Large intestine (tissue), 3 donors: ENCODE data around the gene TDP1. TPM values are rescaled to one million over a fixed set of nuclear protein-coding genes. Genes with fewer than 3 reads are reported as not detected.

ENCODE experiments used
- DNase-seq, 2 donors: peaks; one replicate each; pipeline versions ENCODE4 v3.0.0 to v3.0.0-alpha.2; 2013
- H3K27ac ChIP-seq: one replicate; pipeline ENCODE4 v1.5.1; 2013; ENCODE audit warnings: low read length
- H3K27me3 ChIP-seq: 2 replicates; pipeline ENCODE4 v1.6.1; 2013; ENCODE audit warnings: low read length; ENCODE audit not compliant: control insufficient read depth, insufficient read depth
- H3K36me3 ChIP-seq: 2 replicates; pipeline ENCODE4 v1.6.1; 2013; ENCODE audit warnings: low read length; ENCODE audit not compliant: control insufficient read depth, insufficient read depth
- H3K4me1 ChIP-seq: one replicate; pipeline ENCODE4 v1.6.1; 2013; ENCODE audit warnings: low read length; ENCODE audit not compliant: control insufficient read depth, insufficient read depth
- H3K4me3 ChIP-seq: one replicate; pipeline ENCODE4 v1.5.1; 2013; ENCODE audit warnings: low read length
- H3K9me3 ChIP-seq: one replicate; pipeline ENCODE4 v1.6.1; 2013; ENCODE audit warnings: mild to moderate bottlenecking, low read depth, low read length, moderate library complexity; ENCODE audit not compliant: control insufficient read depth
- WGBS: methylation state at CpG from one replicate; pipeline ENCODE4 v1.1.5; 2013; ENCODE audit warnings: low lambda C conversion rate; ENCODE audit not compliant: insufficient coverage; 5-methylcytosine and 5-hydroxymethylcytosine counted together
- polyA plus RNA-seq: library from polyadenylated mRNA; unstranded; fragments of 120-200 nt; gene quantifications from one replicate; pipeline ENCODE4 v1.2.1, GENCODE V29; 2013

Gene TDP1
- polyA plus RNA-seq, 1 donor: 17.2 TPM

DNA sequence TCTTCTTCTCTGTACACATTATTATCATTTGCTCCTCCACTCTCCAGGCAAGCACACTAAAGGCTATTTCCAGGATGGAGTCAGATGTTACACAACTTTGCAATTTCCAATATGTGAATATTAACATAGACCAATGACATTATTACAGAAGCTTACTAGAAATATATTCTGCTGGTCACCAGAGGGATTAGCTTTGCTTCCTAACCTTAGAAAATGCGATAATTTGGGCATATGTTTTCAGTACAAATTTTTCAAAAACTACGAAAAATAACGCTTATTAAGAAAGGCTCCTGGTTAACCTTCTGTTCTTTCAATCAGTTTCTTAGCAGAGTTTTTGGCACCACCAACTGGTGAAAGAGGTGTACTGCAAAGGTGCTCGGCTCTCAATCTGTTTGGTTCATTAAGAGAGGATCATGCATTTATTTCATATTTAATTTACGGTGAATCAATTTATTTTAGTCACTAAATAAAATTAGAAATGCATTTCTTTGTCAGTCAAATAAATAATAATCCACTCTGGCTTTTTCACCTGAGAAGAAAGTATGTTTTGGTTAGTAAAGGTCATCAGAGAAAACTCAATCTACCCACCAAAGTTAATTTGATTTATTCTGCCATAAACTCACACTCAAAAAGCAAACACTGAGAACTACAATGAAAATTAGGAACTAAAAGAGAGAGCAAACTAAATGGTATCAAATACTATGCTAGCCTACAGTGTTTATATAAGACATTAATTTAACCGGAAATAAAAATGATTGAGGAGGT, 40.4 kb upstream of the TDP1 start:
- 50% methylated on average over 2 of the region's 6 CpGs for WGBS
- Histone ChIP-seq H3K4me3 (no peak overlapping the region), H3K27me3 (no peaks in the 10 kb centered on the region), H3K9me3 (no peaks in the 10 kb centered on the region), H3K36me3 (no peaks in the 10 kb centered on the region), H3K4me1 (peaks cover 19% of the 10 kb centered on the region), H3K27ac (no peak overlapping the region)
- peak; percentile 38 to 57 for DNase-seq

DNA sequence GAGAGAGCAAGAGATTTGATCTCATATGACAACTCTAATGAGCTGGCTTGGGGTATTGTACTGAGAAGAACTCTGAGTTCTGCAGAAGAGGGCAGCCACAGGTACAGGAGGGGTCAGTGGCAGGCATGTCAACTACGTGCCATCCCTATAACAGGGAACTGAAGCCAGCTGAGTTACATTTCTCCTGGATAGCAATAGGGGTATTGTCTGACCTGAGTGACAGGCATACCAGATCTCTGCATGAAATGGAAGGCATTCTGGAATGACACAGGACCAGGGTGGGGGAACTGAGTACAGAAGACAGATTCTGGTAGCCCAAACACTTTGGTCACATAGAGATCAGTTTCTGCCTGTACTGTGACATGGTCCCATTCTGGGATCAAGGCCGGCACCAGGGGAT, 37.0 kb upstream of the TDP1 start:
- Histone ChIP-seq H3K27me3 (no peaks in the 10 kb centered on the region), H3K4me3 (no peak overlapping the region)
- WGBS: no CpG with 5 or more reads among the region's 2 CpGs

DNA sequence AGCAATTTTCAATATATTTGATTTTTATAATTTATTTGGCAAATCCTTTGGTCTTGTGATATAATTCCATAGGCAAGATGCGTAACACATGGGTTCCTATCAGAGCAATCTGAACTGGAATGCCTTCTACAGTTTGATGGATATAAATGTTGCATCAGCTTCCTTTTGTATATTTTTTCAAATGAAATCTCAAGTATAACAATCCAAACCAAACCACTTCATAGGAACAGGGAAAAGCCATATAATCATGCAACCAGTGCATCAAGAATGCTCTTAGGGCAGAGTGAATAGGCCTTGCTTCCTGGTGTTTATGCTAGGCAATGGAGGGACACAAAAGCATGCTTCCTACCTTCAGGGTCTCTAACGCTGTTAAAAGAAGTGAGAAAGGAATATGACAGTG, 35.7 kb upstream of the TDP1 start:
- Histone ChIP-seq H3K27me3 (no peaks in the 10 kb centered on the region), H3K27ac (no peak overlapping the region)
- WGBS: 89% methylated on average over 1 of the region's 2 CpGs

More for the DNA sequence above, 37.0 kb upstream of the TDP1 start:
- Histone ChIP-seq H3K36me3 (no peaks in the 10 kb centered on the region), H3K9me3 (no peaks in the 10 kb centered on the region), H3K27ac (no peak overlapping the region), H3K4me1 (no peaks in the 10 kb centered on the region)
- no peak for DNase-seq

DNA sequence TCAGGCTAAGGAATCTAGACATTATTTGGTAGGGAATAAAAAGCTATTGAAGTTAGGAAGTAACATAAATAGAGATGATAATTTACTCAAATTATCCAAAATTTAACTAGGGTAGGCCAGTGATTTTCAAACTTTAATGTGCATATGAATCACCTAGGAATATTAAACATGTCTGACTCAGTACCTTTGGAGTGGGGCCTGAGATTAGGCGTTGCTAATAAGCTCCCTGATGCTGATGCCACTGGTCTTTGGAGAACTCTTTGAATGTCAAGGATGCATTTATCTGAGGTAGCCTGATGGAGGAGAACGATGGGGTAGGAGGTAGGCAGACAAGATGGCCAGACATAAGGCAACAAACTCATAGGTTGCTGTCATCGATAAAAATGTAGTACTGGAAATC, 34.4 kb upstream of the TDP1 start:
- H3K4me1 ChIP-seq: no peaks in the 10 kb centered on the region

More for the DNA sequence above, 35.7 kb upstream of the TDP1 start:
- no peaks in the 10 kb centered on the region for H3K9me3 ChIP-seq
- H3K4me1 ChIP-seq: no peaks in the 10 kb centered on the region
- H3K36me3 ChIP-seq: no peaks in the 10 kb centered on the region
- no peak for DNase-seq
- no peak overlapping the region for H3K4me3 ChIP-seq

DNA sequence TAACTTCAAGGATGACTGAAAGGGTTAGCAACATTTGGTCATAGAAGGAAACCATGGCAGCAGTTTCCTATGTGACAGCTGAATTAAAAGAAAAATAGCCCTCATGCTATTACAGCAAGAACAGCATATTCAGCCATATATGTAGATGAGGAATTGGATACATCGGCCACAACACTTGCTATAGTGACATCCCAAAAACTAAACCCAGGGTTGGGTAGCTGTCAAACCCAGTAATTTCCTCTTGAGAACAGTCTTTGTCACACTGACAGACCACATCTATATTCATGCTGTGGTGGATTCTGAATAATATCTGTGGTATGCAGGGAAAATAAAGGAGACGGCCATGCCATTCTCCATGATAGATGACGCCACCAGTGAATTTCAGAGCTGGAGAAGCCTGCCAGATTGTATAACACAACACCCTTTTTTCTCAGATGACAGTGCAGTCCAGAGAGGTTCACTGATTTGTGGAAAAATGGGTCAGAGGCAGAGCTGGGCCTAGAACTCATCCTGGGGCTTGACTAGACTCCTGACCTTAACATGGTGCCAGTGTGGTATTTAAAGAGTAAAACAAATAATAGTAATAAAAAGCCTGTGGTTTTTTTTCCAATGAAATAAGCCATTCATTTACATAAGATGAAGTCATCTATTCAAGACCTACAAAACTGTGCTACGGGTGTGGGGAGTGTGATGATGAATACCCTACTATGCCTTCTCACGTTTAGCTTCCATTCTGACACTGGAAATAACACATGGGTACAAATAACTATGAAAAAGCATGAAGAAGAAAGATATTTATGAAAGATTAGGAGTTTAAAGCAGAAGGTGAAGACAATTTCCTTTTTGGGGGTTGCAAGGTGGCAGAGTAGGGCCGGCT, 33.5 kb upstream of the TDP1 start:
- H3K4me1 ChIP-seq: no peaks in the 10 kb centered on the region
- no peak overlapping the region for H3K27ac ChIP-seq
- 100% methylated on average over 1 of the region's 6 CpGs for WGBS
- H3K9me3 ChIP-seq: no peaks in the 10 kb centered on the region
- no peak overlapping the region for H3K4me3 ChIP-seq
- H3K36me3 ChIP-seq: no peaks in the 10 kb centered on the region
- DNase-seq: no peak
- no peaks in the 10 kb centered on the region for H3K27me3 ChIP-seq

More for the DNA sequence above, 34.4 kb upstream of the TDP1 start:
- DNase-seq: no peak
- Histone ChIP-seq H3K27ac (no peak overlapping the region), H3K36me3 (no peaks in the 10 kb centered on the region), H3K9me3 (no peaks in the 10 kb centered on the region), H3K4me3 (no peak overlapping the region), H3K27me3 (no peaks in the 10 kb centered on the region)
- 93% methylated on average over 3 of the region's 3 CpGs for WGBS

DNA sequence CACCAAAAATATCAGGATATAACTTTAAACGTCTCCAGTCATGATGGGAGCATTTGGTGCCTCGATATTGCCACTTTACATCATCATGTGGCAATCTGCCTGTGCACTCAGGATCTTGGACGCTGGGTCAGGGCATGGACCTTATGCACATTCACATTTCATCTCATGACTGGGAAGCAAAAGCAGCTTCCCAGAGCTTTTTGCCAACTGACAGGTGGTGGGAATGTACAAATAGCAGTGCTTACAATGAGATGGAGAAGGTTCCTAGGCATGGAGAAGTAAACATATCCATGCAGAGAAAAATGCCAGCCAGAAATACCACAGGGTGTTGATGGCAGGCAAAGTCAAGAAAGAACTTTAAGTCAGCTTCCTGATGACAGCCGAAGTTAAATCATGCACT, 31.5 kb upstream of the TDP1 start:
- Histone ChIP-seq H3K9me3 (no peaks in the 10 kb centered on the region), H3K27ac (no peak overlapping the region), H3K4me3 (no peak overlapping the region), H3K27me3 (no peaks in the 10 kb centered on the region), H3K4me1 (no peaks in the 10 kb centered on the region), H3K36me3 (no peaks in the 10 kb centered on the region)
- DNase-seq: no peak
- WGBS: no CpG with 5 or more reads among the region's 4 CpGs

DNA sequence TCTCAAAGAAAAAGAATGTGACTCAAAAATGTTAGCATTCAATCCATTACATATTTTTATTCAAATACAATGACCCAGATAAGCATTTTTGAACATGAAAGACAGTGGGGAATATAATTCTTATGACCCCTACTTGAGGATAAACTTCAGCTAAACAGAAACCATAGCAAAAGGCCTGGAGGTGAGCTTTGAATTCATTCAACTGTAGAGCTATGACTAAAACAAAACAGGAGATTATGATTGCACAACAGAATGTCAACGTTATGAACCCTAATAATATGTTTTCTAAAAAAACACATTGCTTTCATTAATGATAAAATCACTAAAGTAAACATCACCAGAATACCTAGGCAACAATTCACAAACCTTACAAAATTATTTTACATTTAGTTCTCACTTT, 29.0 kb upstream of the TDP1 start:
- DNase-seq: no peak
- 14% methylated on average over 1 of the region's 1 CpG for WGBS
- no peak overlapping the region for H3K27ac ChIP-seq

DNA sequence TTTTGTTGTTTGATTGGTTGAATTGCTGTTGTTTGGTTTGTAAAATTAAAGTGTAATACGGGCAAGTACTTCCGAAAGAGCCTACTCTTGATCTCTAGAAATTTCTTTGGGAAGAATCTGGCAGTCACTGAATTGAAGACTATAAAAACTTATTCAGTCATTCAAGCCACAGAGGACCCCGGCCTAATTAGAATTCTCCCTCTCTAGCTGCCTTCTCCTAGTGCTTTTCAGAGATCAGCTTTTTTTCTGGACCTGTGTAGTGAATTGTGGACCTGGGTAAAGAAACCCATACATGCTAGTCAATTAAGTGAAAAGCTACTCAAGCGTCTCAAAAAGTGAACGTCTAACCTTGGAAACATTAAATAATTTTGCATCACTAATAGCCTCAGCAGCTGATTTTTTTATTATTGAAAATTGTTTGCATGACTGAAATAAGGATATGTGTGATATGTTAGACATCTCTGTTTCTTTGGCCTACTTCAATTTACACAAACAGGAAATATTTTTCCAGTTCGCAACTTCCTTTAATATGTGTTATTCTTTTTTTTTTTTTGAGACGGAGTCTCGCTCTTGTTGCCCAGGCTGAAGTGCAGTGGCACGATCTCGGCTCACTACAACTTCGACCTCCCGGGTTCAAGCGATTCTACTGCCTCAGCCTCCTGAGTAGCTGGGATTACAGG, 28.4 kb upstream of the TDP1 start:
- peaks cover 14% of the 10 kb centered on the region for H3K36me3 ChIP-seq
- H3K27me3 ChIP-seq: no peaks in the 10 kb centered on the region
- WGBS: 100% methylated on average over 5 of the region's 13 CpGs
- DNase-seq: no peak
- H3K27ac ChIP-seq: no peak overlapping the region
- no peaks in the 10 kb centered on the region for H3K9me3 ChIP-seq
- H3K4me3 ChIP-seq: no peak overlapping the region
- no peaks in the 10 kb centered on the region for H3K4me1 ChIP-seq

More for the DNA sequence above, 29.0 kb upstream of the TDP1 start:
- no peaks in the 10 kb centered on the region for H3K9me3 ChIP-seq
- no peak overlapping the region for H3K4me3 ChIP-seq
- peaks cover 10% of the 10 kb centered on the region for H3K36me3 ChIP-seq
- H3K27me3 ChIP-seq: no peaks in the 10 kb centered on the region
- no peaks in the 10 kb centered on the region for H3K4me1 ChIP-seq

DNA sequence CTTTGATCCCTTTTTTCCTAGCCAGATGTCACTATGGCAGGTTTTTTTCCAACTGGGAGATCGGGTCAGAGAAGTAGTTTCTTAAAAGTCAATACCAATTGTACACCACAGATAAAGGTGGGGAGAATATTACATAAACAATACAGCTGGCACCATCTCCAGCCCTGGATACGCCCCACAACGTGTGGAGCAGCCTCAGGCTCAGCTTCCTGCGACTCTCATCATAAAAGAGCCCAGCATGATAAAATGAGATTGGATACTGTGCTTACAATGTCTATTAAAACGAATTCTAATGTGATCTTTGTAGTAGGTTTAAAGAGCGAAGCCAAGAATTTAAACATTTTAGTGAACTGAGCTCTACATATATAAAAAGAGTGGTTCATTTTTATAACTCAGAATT, 22.7 kb upstream of the TDP1 start:
- no peak overlapping the region for H3K27ac ChIP-seq
- no peak overlapping the region for H3K4me3 ChIP-seq
- peaks cover 14% of the 10 kb centered on the region for H3K36me3 ChIP-seq
- H3K4me1 ChIP-seq: no peaks in the 10 kb centered on the region
- H3K9me3 ChIP-seq: no peaks in the 10 kb centered on the region
- DNase-seq: no peak
- no peaks in the 10 kb centered on the region for H3K27me3 ChIP-seq
- no CpG with 5 or more reads among the region's 6 CpGs for WGBS

DNA sequence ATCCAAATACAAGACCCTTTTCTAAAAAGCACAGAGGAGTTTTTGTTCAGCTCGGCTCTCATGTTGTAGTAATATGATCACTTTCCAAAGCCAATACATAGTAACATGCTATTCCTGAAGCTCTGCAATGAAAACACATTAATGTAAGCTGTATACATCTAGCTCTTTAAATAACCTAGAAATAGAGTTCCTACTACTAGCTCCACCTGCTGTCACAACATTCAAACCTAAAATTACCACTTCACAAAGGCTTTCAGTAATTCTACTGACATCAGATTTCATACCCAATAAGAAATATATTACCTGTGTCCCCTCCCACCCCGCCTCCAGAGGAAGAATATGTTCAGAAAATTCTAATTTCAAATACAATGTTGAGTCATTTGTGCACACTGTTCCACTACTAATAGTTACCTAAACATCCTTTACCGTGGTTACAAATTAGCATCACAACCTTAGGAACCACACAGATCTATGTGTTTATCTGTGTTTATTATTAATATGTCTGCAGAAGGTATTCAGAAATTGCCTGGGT, 19.0 kb upstream of the TDP1 start:
- Histone ChIP-seq H3K27ac (no peak overlapping the region), H3K4me1 (no peaks in the 10 kb centered on the region), H3K36me3 (peaks cover 4% of the 10 kb centered on the region), H3K9me3 (no peaks in the 10 kb centered on the region), H3K4me3 (no peak overlapping the region), H3K27me3 (no peaks in the 10 kb centered on the region)
- 0% methylated on average over 1 of the region's 3 CpGs for WGBS
- no peak for DNase-seq
